Transverse colon (tissue), 4 donors: Measurements from ENCODE around the gene PRKACB. TPM values are rescaled to one million over a fixed set of nuclear protein-coding genes. Genes with fewer than 3 reads are reported as not detected.

Experiments
- DNase-seq: peaks from one replicate; pipeline ENCODE4 v3.0.0-alpha.2; 2019
- H3K27ac ChIP-seq, 4 donors: fragments of 200-600 bp; sonication (generic); 2 replicates each; pipeline ENCODE4 v1.5.1; 2016 to 2018; ENCODE audit warnings: inconsistent platforms in 4 of 4
- H3K27me3 ChIP-seq: fragments of 200-600 bp; sonication (generic); 2 replicates; pipeline ENCODE4 v1.5.1; 2017; ENCODE audit warnings: inconsistent platforms
- H3K36me3 ChIP-seq, 4 donors: fragments of 200-600 bp; sonication (generic); 2 replicates each; pipeline ENCODE4 v1.5.1; 2017 to 2019; ENCODE audit warnings: inconsistent platforms in 4 of 4
- H3K4me1 ChIP-seq, 4 donors: fragments of 200-600 bp; sonication (generic); 2 replicates each; pipeline ENCODE4 v1.5.1; 2017 to 2020; ENCODE audit warnings: inconsistent platforms in 4 of 4
- H3K4me3 ChIP-seq, 4 donors: fragments of 200-600 bp; sonication (generic); 1 replicate in 1 of 4; 2 replicates in 3 of 4; pipeline versions ENCODE4 v1.5.1 to v1.6.1; 2017 to 2019; ENCODE audit warnings: inconsistent platforms in 4 of 4
- H3K9me3 ChIP-seq, 2 donors: fragments of 200-600 bp; sonication (generic); 2 replicates each; pipeline ENCODE4 v1.5.1; 2017 to 2019; ENCODE audit warnings: inconsistent platforms in 2 of 2
- EP300 ChIP-seq: sonication (generic); formaldehyde crosslinking; IDR thresholded peaks from one replicate; pipeline ENCODE4 v1.6.1; 2017; ENCODE audit warnings: antibody characterized with exemption, low read depth
- POLR2A ChIP-seq: fragments of 450-650 bp; IDR thresholded peaks from one replicate; pipeline ENCODE4 v1.6.1; 2016; ENCODE audit warnings: antibody characterized with exemption, mild to moderate bottlenecking, moderate library complexity
- POLR2AphosphoS5 ChIP-seq, 3 donors: sonication (generic); formaldehyde crosslinking; IDR thresholded peaks; one replicate each; pipeline ENCODE4 v1.6.1; 2016; ENCODE audit warnings: antibody characterized with exemption in 3 of 3
- WGBS, 2 donors: methylation state at CpG; one replicate each; pipeline ENCODE4 v1.1.5; 2018; ENCODE audit warnings: low coverage in 1 of 2; 5-methylcytosine and 5-hydroxymethylcytosine counted together
- in situ Hi-C, 4 donors: fragments of 200-750 bp; cut with MboI; loops; one replicate each; pipeline versions ENCODE4 v1.15.0 to v1.15.1; 2017; ENCODE audit warnings: low sequenced_read_pairs in 3 of 4, low pct_ligation_motif_present in 1 of 4, low pct_unique_long_range_greater_than_20kb in 1 of 4
- intact Hi-C: fragments of 100-400 bp; cut with DNase I; formaldehyde crosslinking; loops from one replicate; pipeline ENCODE4 v1.15.1; 2023; ENCODE audit warnings: low total_unique reads
- total RNA-seq, 4 donors: library from RNA; depleted of rRNA; stranded (reverse); fragments of >200 nt; gene quantifications; one replicate each; pipeline ENCODE4 v1.1.0, GENCODE V29; 2016
- TF ChIP-seq, protein P1 (sequence below), 5 experiments: fragments of 200-600 bp in 3 of 5; fragments of 450-650 bp in 2 of 5; sonication (generic) in 3 of 5; IDR thresholded peaks; 1 replicate in 2 of 5; 2 replicates in 3 of 5; pipeline ENCODE4 v1.5.1; 2016 to 2017; ENCODE audit warnings: antibody characterized with exemption in 5 of 5, inconsistent platforms in 3 of 5, mild to moderate bottlenecking in 2 of 5, moderate library complexity in 1 of 5

The PRKACB gene
- total RNA-seq, 4 donors from 2014 or later = 34.6 to 115 (median 79.2) TPM

DNA sequence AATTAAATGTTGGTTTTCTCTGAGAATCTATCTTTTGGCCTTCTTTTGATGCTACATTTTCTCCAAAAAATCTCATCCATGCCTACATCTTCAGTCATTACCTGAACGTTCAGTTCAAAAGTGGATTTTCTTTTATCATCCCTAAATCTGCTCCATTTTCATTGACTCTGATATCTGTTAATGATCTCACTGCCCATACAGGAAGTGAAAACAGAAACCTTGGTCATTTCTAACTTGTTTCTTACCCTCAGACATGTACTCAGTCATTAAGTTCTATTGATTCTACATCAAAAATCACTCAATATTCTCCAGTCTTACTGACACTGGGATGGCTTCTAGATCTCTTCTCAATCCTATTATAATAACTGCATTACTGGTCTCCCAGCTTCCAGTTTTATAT is 22.7 kb downstream of the PRKACB start:
- in situ Hi-C loops (no loop called here), intact Hi-C loops (no loop called here)
- Histone ChIP-seq H3K4me3 (no peak overlapping the region), H3K27me3 (no peaks in the 10 kb centered on the region), H3K27ac (no peak overlapping the region), H3K4me1 (peaks cover 0 to 30% (median 9%) of the 10 kb centered on the region in 4 donors), H3K9me3 (no peaks in the 10 kb centered on the region), H3K36me3 (no peaks in the 10 kb centered on the region)
- no peak for DNase-seq
- 69 to 70% methylated on average over 1 of the region's 1 CpG for WGBS, 2 donors
- TF ChIP-seq POLR2AphosphoS5 (IDR thresholded peaks at IDR 0.05) = no peak
- TF ChIP-seq, protein P1, sequence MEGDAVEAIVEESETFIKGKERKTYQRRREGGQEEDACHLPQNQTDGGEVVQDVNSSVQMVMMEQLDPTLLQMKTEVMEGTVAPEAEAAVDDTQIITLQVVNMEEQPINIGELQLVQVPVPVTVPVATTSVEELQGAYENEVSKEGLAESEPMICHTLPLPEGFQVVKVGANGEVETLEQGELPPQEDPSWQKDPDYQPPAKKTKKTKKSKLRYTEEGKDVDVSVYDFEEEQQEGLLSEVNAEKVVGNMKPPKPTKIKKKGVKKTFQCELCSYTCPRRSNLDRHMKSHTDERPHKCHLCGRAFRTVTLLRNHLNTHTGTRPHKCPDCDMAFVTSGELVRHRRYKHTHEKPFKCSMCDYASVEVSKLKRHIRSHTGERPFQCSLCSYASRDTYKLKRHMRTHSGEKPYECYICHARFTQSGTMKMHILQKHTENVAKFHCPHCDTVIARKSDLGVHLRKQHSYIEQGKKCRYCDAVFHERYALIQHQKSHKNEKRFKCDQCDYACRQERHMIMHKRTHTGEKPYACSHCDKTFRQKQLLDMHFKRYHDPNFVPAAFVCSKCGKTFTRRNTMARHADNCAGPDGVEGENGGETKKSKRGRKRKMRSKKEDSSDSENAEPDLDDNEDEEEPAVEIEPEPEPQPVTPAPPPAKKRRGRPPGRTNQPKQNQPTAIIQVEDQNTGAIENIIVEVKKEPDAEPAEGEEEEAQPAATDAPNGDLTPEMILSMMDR (IDR thresholded peaks at IDR 0.05) = no peak
- TF ChIP-seq POLR2A = no peak
- no peak for TF ChIP-seq EP300

GRCh38 chr1:84168783-84169182 is 24.7 kb downstream of the PRKACB start:
- DNase-seq = no peak
- intact Hi-C loops = no loop called here
- Histone ChIP-seq H3K27ac (no peak overlapping the region), H3K9me3 (no peaks in the 10 kb centered on the region), H3K27me3 (no peaks in the 10 kb centered on the region), H3K4me1 (peaks cover 0 to 38% (median 9%) of the 10 kb centered on the region in 4 donors), H3K36me3 (no peaks in the 10 kb centered on the region), H3K4me3 (no peak overlapping the region)
- in situ Hi-C loops = no loop called here
- WGBS, 2 donors = 51 to 61% methylated on average over 2 of the region's 2 CpGs
- TF ChIP-seq, protein P1 (IDR thresholded peaks at IDR 0.05) = no peak
- no peak for TF ChIP-seq POLR2A
- TF ChIP-seq EP300 = no peak
- no peak for TF ChIP-seq POLR2AphosphoS5 (IDR thresholded peaks at IDR 0.05)

- intact Hi-C loops = no loop called here
- in situ Hi-C loops = no loop called here
- Histone ChIP-seq H3K9me3 (no peaks in the 10 kb centered on the region), H3K36me3 (no peaks in the 10 kb centered on the region), H3K4me1 (peaks cover 0 to 42% (median 11%) of the 10 kb centered on the region in 4 donors), H3K4me3 (no peak overlapping the region), H3K27ac (no peak overlapping the region), H3K27me3 (no peaks in the 10 kb centered on the region)
- WGBS, 2 donors = 79% methylated on average over 1 of the region's 1 CpG; no CpG with 5 or more reads in 1 of the 2 donors
- TF ChIP-seq POLR2A = no peak
- no peak for DNase-seq
Measured at GRCh38 chr1:84170171-84170570, 26.1 kb downstream of the PRKACB start.

GRCh38 chr1:84171481-84171880 is 27.4 kb downstream of the PRKACB start:
- intact Hi-C loops (no loop called here), in situ Hi-C loops (no loop called here)
- Histone ChIP-seq H3K27ac (no peak overlapping the region), H3K36me3 (no peaks in the 10 kb centered on the region), H3K27me3 (no peaks in the 10 kb centered on the region), H3K4me1 (peaks cover 0 to 39% (median 11%) of the 10 kb centered on the region in 4 donors), H3K9me3 (no peaks in the 10 kb centered on the region), H3K4me3 (no peak overlapping the region)
- WGBS, 2 donors = 81 to 86% methylated on average over 2 of the region's 2 CpGs
- TF ChIP-seq POLR2AphosphoS5 (IDR thresholded peaks at IDR 0.05) = no peak
- TF ChIP-seq, protein P1 (IDR thresholded peaks at IDR 0.05) = no peak
- TF ChIP-seq EP300 = no peak
- TF ChIP-seq POLR2A = no peak
- no peak for DNase-seq

DNA sequence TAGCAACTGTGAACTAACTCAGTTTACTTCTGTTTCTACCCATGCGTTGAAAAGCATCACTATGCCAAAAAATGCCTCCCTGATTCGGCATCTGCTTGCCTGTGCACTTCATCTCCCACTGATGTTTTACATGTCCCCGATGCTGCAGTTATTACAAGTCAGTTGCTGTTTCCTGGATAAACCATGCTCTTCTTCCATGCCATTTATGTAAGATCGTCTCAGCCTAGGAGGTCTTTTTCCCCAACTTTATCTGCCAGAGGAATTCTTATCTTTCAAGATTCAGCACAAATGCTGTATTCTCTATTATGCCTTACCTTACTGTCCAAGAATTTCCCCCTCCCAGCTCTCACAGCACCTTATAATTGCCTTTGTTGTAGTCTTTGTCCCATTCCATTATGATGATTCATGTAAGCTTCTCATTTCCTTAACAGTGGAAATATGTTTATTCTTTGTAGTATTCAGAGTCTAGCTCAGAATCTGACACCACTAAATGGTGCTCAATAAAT is 30.0 kb downstream of the PRKACB start:
- Histone ChIP-seq H3K27ac (peak overlapping the region in 1 of 4 donors; percentile 36), H3K4me3 (no peak overlapping the region), H3K36me3 (no peaks in the 10 kb centered on the region), H3K4me1 (peaks cover 0 to 19% (median 5%) of the 10 kb centered on the region in 4 donors), H3K27me3 (no peaks in the 10 kb centered on the region), H3K9me3 (no peaks in the 10 kb centered on the region)
- WGBS, 2 donors = 81 to 91% methylated on average over 4 of the region's 4 CpGs
- no peak for DNase-seq
- intact Hi-C loops (no loop called here), in situ Hi-C loops (no loop called here)
- peak in 2 of 3 donors; percentile 19 to 24 for TF ChIP-seq POLR2AphosphoS5 (IDR thresholded peaks at IDR 0.05)
- no peak for TF ChIP-seq POLR2A
- no peak for TF ChIP-seq EP300
